Activated CD4-positive, alpha-beta T cell treated with anti-CD3 and anti-CD28 coated beads, Interleukin-2, Interleukin-4, amounts not matched to agents 100 ng/mL and 50 ng/mL, durations not matched to agents 16 hours and 8 hours (primary cell): Measurements from ENCODE around the gene POR.
"Not testable (repeated sequence)": the region's sequence is repeated elsewhere in the genome, so short reads cannot be mapped to it uniquely, and the experiment has no call there.

Source experiments
- DNase-seq: peaks from one replicate; pipeline ENCODE4 v3.0.0-alpha.2; 2020; ENCODE audit warnings: low spot score

The POR gene

DNA sequence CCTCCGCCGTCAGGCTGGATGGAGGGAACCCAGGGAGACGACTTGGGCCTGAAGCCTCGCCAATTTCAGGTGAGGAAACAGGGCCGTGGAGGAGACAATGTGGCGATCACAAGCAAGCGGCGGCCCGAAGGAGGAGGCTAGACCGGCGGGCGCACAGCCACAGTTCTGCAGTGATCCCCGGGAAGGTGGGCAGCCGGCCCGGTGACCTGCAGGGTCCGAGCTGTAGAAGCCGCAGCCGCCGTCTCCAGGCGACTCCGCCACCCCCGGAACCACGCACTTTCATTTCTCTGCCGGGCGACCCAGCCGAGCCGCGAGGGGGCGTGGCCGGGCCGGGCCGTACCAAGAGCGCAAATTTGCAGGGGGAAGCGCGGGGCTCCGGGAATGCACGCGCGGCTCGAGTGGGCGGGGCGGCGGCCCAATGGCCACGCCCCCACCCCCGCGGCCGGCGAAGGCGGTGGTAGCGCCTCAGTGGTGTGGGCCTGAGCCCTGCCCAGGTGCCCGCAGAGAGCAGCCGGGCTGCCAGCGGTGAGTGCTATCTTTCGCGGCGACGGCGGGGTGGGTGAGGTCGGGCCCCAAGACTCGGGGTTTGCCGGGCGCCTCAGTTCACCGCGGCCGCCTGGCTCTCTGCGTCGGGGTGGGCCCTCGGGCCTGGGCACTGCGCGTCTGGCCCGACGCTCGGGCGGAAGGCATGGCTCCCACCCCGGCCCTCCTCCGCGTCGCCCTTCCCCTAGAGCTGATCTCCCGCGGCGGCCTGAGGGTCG is at the start of gene POR:
Gene POR, plus strand, starts transcription at position 501 of the 761 bp plus-strand sequence. CDS start 38,847 bp downstream, outside the sequence.
- peak; percentile 96 for DNase-seq

DNA sequence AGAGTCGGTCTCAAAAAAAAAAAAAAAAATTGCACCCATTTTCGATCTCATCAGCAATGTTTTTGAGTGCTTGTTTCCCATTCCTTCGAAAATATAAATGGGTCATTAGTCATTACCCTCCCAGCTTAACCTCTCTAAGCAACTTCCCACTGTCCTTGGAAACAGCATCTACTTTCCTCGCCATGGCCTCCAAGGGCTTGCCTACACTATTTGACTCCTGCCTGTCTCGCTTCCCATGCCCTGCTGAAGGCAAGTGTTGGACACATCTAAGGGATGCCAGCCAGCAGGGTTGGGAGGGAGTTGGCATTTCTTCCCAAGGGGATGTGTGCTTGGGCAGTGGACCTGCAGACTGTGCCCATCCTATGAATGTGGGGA is 48.9 kb upstream of the POR start:
- DNase-seq: no peak

- DNase-seq: peak; percentile 50
Observed at GRCh38 chr7:75866489-75867389, 48.2 kb upstream of the POR start.

GRCh38 chr7:75867390-75867717 is 47.6 kb upstream of the POR start:
- DNase-seq: no peak

GRCh38 chr7:75868153-75868552 is 46.8 kb upstream of the POR start:
- no peak for DNase-seq

GRCh38 chr7:75869776-75870379 is 45.1 kb upstream of the POR start:
- DNase-seq: peak; percentile 30

GRCh38 chr7:75870557-75871161 is 44.3 kb upstream of the POR start:
- peak; percentile 4 for DNase-seq

DNA sequence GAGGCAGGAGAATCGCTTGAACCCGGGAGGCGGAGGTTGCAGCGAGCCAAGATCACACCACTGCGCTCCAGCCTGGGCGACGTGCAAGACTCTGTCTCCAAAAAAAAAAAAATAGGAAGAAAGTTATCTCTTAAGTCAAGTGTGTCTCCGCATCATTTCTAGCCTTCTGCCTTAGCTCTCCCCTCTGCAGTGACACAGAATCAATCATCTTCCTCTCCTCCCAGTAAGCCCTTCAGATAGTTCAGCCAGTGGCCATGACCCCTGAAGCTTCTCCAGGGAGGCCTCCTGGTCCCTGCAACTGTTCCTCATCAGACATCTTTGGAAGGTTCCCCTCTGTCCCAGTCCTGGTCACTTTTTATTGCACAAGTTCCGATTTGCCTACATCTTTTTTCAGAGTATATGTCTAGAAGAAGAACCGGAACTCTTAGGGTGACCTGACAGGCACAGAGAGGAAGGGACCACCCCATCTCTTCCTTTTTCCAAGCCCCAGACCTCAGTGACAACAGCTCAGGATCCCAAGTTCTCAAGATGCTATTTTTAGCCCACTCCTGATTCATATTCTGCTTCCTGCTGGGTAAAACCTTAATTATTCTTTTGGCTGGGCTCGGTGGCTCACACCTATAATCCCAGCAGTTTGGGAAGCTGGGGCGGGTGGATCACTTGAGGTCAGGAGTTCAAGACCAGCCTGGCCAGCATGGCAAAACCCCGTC is 42.7 kb upstream of the POR start:
- DNase-seq: no peak

GRCh38 chr7:75874180-75874579 is 40.8 kb upstream of the POR start:
- DNase-seq: not testable (repeated sequence)

DNA sequence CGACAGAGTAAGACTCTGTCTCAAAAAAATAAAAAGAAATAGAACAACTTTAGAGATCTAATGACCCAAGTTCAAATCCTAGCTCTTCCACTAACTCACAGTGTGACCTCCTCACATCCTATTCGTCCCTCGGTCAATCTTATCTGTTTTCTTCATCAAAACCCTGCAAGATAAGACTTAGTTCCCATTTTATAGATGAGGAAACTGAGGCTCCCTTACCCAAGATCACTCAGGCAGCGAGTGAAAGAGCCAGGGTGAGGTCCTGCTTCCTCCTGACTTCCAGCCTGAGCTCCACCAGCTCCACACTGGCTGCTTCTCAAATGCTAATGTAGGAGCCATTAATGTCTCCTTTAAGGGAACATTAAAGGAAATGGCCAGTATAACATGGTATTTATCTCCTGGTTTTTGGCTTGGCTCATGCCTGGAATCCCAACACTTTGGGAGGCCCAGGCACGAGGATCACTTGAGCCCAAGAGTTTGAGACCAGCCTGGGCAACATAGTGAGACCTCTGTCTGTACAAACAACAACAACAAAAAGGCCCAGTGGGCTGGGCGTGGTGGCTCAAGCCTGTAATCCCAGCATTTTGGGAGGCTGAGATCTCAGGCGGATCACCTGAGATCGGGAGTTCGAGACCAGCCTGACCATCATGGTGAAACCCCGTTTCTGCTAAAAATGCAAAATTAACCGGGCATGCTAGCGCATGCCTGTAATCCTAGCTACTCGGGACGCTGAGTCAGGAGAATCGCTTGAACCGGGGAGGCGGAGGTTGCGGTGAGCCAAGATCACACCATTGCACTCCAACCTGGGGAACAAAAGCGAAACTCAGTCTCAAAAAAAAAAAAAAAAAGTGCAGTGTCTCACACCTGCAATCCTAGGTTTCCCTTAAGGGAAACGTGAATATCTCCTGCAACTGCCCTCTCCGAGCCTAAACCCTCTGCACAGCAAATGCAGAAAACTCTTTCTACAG is 39.6 kb upstream of the POR start:
- no peak for DNase-seq

- no peak for DNase-seq
Observed at GRCh38 chr7:75876126-75876881, 38.7 kb upstream of the POR start.

DNA sequence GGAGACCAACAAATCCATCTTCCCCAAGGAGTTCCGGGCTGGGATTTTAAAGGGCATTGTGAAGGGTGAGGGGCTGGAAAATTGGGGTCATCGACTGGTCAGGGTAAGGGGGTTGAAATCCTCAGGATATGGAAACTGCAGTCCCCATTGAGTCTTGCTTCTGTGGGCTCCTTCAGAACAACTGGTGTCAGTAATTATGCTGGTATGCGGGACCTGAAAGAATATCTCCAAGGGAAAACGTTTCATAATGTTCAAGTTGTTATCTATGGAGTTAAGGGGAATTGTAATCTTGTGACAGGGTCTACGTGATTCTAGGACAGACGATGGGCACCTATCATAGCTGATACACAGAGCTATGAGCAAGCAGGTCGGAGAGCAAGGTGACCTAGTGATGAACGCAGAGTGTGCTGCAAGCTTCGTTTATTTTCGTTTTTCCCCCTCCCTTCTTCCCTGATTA is 36.6 kb upstream of the POR start:
- no peak for DNase-seq

DNA sequence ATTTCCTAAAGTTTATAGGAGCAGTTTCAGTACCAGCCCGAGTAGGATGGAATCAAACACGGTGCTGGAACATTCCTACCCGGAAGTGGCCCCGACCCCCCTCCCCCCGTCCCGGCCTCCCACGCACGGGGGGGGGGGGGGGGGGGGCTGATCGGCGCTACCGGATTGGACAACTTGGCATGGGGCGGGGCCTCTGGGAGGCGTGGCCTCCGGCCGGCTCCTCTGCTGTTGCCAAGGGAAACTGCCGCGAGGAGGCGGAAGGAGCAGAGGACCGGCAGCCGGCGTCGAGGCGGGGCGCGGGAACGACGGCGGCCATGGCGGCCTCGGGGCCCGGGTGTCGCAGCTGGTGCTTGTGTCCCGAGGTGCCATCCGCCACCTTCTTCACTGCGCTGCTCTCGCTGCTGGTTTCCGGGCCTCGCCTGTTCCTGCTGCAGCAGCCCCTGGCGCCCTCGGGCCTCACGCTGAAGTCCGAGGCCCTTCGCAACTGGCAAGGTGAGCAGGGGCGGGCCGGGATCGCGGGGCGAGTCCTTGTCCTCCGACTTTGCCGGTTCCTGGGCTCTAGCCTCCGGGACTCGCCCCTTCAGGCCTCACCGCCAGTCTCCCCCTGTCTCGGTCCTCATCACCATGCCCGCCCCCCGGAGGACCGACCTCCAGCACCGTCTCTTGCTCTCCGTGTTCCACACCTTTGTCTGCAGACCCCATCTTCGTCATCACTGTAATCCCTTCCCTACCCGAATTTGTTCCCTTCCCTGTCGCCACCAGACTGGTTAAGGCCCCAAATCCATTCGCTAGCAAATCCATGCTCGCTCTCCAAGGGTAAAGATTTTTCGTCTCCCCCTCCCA is 36.0 kb upstream of the POR start, which contains the start of gene RHBDD2:
Gene RHBDD2, plus strand, starts transcription at position 266 of the 843 bp plus-strand sequence. Its CDS starts 49 bp downstream, at position 315.
- peak; percentile 97 for DNase-seq

DNA sequence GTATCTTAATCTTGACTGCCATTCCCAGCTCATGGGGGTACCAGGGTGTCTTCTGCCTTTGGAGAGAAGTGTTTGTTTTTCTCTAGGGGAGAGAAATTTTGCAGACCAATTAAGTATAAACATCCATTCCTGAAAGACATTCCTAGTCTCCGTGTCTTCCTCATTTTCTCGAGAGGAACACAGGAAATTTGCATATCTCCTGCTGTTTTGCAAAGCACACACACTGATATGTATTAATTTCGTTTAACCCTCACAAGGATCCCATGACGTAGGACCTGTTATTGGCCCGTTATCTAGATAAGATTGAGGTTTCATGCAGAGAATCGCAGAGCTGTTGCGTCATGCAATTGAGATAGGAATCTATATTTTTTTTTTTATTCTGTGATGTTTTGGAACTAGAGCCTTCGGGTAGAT is 35.2 kb upstream of the POR start:
- DNase-seq: peak; percentile 59

DNA sequence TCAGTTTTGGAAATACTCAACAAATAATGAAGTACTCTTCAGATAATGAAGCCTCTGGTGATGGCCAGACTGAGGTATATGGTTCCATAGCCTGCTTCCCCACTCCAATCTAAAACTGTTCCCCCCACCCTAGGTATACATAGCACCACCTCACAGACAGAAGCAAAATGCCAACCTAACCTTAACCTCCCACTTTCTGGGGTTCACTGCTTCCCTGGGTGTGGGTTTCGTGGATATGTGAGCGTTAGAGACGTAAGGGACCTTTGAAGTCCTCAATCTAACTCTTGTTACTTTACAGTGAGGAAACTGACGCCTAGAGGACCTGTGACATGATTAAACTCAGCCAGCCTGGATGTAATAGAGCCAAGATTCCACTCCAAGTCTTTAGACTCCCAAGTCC is 34.7 kb upstream of the POR start:
- no peak for DNase-seq

GRCh38 chr7:75881436-75882095 is 33.4 kb upstream of the POR start:
- DNase-seq: no peak

DNA sequence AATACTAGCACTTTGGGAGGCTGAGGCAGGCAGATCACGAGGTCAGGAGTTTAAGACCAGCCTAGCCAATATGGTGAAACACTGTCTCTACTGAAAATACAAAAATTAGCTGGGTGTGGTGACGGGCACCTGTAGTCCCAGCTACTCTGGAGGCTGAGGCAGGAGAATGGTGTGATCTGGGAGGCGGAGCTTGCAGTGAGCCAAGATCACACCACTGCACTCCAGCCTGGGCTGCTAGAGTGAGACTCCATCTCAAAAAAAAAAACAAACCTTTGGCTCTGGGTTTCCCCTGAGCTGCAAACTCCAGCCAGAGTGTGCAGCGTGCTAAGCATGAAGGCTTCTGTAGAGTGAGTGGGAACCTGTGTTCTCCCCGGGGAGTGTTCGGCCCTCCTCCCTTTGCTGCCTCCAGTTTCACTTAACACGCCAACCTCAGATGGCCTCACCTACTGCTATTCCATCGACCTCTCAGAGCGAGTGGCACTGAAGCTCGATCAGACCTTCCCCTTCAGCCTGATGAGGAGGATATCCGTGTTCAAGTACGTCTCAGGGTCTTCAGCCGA is 31.6 kb upstream of the POR start:
- DNase-seq: not testable (repeated sequence)

DNA sequence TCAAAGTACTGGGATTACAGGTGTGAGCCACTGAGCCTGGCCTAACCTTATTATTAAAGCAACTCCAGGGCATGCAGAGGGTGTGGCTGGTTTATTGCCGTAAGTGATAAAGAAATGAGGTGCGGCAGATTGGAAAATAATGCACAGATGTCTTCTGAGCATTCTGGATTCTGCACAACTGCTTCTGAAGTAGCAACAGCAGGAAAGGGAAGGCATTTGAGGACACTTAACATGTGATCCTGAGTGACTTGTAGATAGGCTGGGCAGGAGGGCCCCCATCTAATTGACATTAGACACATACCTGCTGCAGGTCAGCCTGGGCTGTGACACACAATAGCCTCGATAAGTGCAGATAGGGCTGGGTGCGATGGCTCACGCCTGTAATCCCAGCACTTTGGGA is 30.5 kb upstream of the POR start:
- no peak for DNase-seq
